PC-9 (cell line): ENCODE measurements around the gene LRP1-AS. TPM values are rescaled to one million over a fixed set of nuclear protein-coding genes. Genes with fewer than 3 reads are reported as not detected.

Experiments used
- BruUV-seq: library from RNA; stranded (reverse); fragments of 400-500 nt; replicated peaks from 2 replicates; lab custom pipeline; 2021; lab: Mats Ljungman, UMichigan
- CTCF ChIA-PET: fragments of 300-600 bp; sonication (Branson Sonifier 250); formaldehyde crosslinking; loops from one replicate; lab custom pipeline; 2022; ENCODE audit warnings: antibody characterized with exemption; lab: Charles Lee
- POLR2A ChIA-PET: fragments of 300-600 bp; sonication (Branson Sonifier 250); formaldehyde crosslinking; loops from one replicate; lab custom pipeline; 2022; ENCODE audit warnings: antibody characterized with exemption; ENCODE audit not compliant: unreplicated experiment; lab: Charles Lee
- DNase-seq, 2 experiments: peaks; one replicate each; pipeline versions ENCODE4 v3.0.0 to v3.0.0-alpha.2; 2015 to 2022; ENCODE audit warnings: mixed read lengths in 1 of 2
- H2AFZ ChIP-seq: fragments of 200-600 bp; sonication (generic); 2 replicates; pipeline ENCODE4 v1.8.1; 2017; ENCODE audit warnings: antibody characterized with exemption
- H3F3A ChIP-seq: fragments of 200-600 bp; sonication (generic); 2 replicates; pipeline ENCODE4 v1.8.1; 2017; ENCODE audit warnings: antibody characterized with exemption, mild to moderate bottlenecking, low read depth; ENCODE audit not compliant: insufficient read depth
- H3K27ac ChIP-seq: fragments of 200-600 bp; sonication (generic); 2 replicates; pipeline ENCODE4 v1.6.1; 2016; ENCODE audit warnings: mixed run types
- H3K27me3 ChIP-seq: fragments of 200-600 bp; sonication (generic); 2 replicates; pipeline ENCODE4 v1.6.1; 2016; ENCODE audit warnings: low read depth, mixed run types; ENCODE audit not compliant: insufficient read depth
- H3K36me3 ChIP-seq: fragments of 200-600 bp; sonication (generic); 2 replicates; pipeline ENCODE4 v1.6.1; 2016; ENCODE audit warnings: low read depth, mixed run types
- H3K4me1 ChIP-seq: fragments of 200-600 bp; sonication (generic); replicated peaks from 2 replicates; pipeline ENCODE4 v1.6.1; 2016; ENCODE audit warnings: mixed run types; ENCODE audit not compliant: insufficient read depth
- H3K4me2 ChIP-seq: fragments of 200-600 bp; sonication (generic); 2 replicates; pipeline ENCODE4 v1.6.1; 2017; ENCODE audit warnings: mixed run types
- H3K4me3 ChIP-seq: fragments of 200-600 bp; sonication (generic); 2 replicates; pipeline ENCODE4 v1.6.1; 2016; ENCODE audit warnings: mixed run types
- H3K79me2 ChIP-seq: fragments of 200-600 bp; sonication (generic); 2 replicates; pipeline ENCODE4 v1.6.1; 2017; ENCODE audit warnings: low read depth, mixed run types
- H3K9me2 ChIP-seq: fragments of 200-600 bp; sonication (generic); 2 replicates; pipeline ENCODE4 v1.8.1; 2017; ENCODE audit warnings: mild to moderate bottlenecking; ENCODE audit not compliant: insufficient read depth
- H3K9me3 ChIP-seq: fragments of 200-600 bp; sonication (generic); 2 replicates; pipeline ENCODE4 v1.8.1; 2016; ENCODE audit warnings: low read depth; ENCODE audit not compliant: insufficient read depth
- H4K20me1 ChIP-seq: fragments of 200-600 bp; sonication (generic); 2 replicates; pipeline ENCODE4 v1.8.1; 2017; ENCODE audit not compliant: insufficient read depth
- EZH2 ChIP-seq: fragments of 200-600 bp; sonication (generic); IDR thresholded peaks from 2 replicates; pipeline ENCODE4 v1.8.0; 2017; ENCODE audit warnings: antibody characterized with exemption, low read depth
- intact Hi-C: fragments of 100-400 bp; cut with micrococcal nuclease; formaldehyde crosslinking; loops from one replicate; pipeline ENCODE4 v1.10.0; 2022; ENCODE audit not compliant: unreplicated experiment
- total RNA-seq: library from RNA; stranded (reverse); gene quantifications from 2 replicates; pipeline ENCODE4 v1.2.3, GENCODE V29; 2021
- TF ChIP-seq, protein P1 (sequence below): fragments of 200-600 bp; sonication (generic); conservative IDR thresholded peaks from 2 replicates; pipeline ENCODE4 v1.6.1; 2017; ENCODE audit warnings: mixed run types, antibody characterized with exemption, mild to moderate bottlenecking, moderate library complexity

Gene LRP1-AS
- total RNA-seq, 1 experiment from 2014 or later = not detected

DNA sequence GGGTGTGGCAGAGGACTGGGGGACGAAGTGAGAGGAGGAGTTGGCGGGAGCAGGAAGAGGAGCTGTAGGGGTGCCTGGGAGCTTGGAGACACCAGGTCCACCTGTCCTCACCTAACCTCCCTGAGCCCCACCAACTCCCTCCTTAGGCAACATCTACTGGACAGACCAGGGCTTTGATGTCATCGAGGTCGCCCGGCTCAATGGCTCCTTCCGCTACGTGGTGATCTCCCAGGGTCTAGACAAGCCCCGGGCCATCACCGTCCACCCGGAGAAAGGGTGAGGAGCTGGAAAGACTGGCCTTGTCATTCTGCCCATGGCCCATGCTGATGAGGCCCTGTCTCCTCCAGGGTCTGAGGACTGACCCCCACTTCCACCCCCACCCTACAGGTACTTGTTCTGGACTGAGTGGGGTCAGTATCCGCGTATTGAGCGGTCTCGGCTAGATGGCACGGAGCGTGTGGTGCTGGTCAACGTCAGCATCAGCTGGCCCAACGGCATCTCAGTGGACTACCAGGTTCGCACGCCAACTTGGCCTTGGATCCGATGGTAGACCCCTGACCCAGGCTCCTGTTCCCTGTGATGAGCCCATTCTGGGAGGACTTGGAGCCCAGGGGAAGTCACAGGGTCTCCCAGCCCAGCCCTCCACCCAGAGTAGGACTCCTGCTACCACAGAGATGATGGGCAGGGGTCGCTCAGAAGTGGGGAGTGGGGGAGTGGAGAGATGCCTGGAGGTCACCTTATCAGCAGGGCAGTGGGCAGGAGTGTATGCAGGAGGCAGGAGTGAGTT lies 36.7 kb upstream of the LRP1-AS start:
- TF ChIP-seq, protein P1, sequence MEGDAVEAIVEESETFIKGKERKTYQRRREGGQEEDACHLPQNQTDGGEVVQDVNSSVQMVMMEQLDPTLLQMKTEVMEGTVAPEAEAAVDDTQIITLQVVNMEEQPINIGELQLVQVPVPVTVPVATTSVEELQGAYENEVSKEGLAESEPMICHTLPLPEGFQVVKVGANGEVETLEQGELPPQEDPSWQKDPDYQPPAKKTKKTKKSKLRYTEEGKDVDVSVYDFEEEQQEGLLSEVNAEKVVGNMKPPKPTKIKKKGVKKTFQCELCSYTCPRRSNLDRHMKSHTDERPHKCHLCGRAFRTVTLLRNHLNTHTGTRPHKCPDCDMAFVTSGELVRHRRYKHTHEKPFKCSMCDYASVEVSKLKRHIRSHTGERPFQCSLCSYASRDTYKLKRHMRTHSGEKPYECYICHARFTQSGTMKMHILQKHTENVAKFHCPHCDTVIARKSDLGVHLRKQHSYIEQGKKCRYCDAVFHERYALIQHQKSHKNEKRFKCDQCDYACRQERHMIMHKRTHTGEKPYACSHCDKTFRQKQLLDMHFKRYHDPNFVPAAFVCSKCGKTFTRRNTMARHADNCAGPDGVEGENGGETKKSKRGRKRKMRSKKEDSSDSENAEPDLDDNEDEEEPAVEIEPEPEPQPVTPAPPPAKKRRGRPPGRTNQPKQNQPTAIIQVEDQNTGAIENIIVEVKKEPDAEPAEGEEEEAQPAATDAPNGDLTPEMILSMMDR = no peak
- TF ChIP-seq EZH2 = no peak
- no peak overlapping the region for H3K27ac ChIP-seq
- ChIA-PET POLR2A (no interaction called here), CTCF (interaction anchor here (1.0 kb wide), 1 partner anchor 57 kb away, joined by 3 read pairs; no protein-coding TSS in a partner anchor)
- H3K27me3 ChIP-seq = no peaks in the 10 kb centered on the region
- H3K4me3 ChIP-seq = no peak overlapping the region
- no peaks in the 10 kb centered on the region for H3K9me3 ChIP-seq
- H2AFZ ChIP-seq = no peak overlapping the region
- H3K9me2 ChIP-seq = no peaks in the 10 kb centered on the region
- intact Hi-C loops = loop anchor here (1.0 to 10.0 kb wide), 5 partner anchors 58 to 349 kb away; no protein-coding TSS in a partner anchor
- BruUV-seq = no TSS peak
- DNase-seq = no peak
- no peaks in the 10 kb centered on the region for H3F3A ChIP-seq
- H3K79me2 ChIP-seq = no peaks in the 10 kb centered on the region
- no peak overlapping the region for H3K4me2 ChIP-seq
- H3K36me3 ChIP-seq = no peaks in the 10 kb centered on the region
- no peaks in the 10 kb centered on the region for H3K4me1 ChIP-seq
- no peaks in the 10 kb centered on the region for H4K20me1 ChIP-seq

DNA sequence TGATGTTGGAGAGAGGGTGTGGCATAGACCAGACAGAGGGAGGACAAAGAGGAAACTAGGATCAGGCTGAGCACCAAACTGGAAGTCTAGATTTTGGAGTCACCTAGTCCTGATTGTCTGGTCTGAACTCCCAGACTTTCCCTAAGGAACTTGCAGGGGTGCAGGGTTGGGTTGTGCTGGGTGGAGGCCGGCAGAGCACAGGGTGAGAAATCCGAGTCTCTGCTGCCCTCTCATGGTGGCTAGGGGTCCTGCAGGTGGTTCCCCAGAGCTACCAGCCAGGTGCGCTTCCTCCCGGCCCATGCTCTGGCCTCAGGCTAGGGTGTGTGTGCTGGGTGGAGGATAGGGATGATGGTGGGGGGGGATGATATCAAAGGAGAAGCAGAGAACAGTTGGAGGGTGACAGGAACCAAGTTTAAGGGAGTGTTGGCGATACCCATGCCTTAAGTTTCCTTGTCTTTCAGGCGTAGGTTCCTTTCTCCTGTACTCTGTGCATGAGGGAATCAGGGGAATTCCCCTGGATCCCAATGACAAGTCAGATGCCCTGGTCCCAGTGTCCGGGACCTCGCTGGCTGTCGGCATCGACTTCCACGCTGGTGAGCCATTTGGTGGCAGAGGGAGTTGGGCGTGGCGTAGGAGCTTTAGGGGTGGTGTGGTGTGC lies 35.6 kb upstream of the LRP1-AS start:
- Histone ChIP-seq H3K27me3 (no peaks in the 10 kb centered on the region), H3K4me2 (no peak overlapping the region), H2AFZ (no peak overlapping the region), H3K9me3 (no peaks in the 10 kb centered on the region), H3K27ac (no peak overlapping the region), H3K9me2 (no peaks in the 10 kb centered on the region), H3K79me2 (no peaks in the 10 kb centered on the region), H3K4me1 (no peaks in the 10 kb centered on the region), H3K36me3 (no peaks in the 10 kb centered on the region), H4K20me1 (no peaks in the 10 kb centered on the region), H3K4me3 (no peak overlapping the region), H3F3A (no peaks in the 10 kb centered on the region)
- no peak for TF ChIP-seq EZH2
- TF ChIP-seq, protein P1 = peak; percentile 92
- ChIA-PET POLR2A (interaction anchor here (0.7 kb wide), 2 partner anchors 34 to 495 kb away, joined by 4 to 27 read pairs; partner anchors contain the start of gene PTGES3), CTCF (interaction anchor here (0.5 to 1.0 kb wide), 7 partner anchors 55 to 104 kb away, joined by 3 to 6 read pairs (median 5); partner anchors contain the start of genes LRP1 and NAB2)
- intact Hi-C loops = loop anchor here (1.0 to 10.0 kb wide), 5 partner anchors 59 to 348 kb away; no protein-coding TSS in a partner anchor
- BruUV-seq = no TSS peak
- peak; percentile 56 to 82 for DNase-seq

- Histone ChIP-seq H3K9me3 (no peaks in the 10 kb centered on the region), H3K36me3 (no peaks in the 10 kb centered on the region), H4K20me1 (no peaks in the 10 kb centered on the region), H3F3A (peaks cover 3% of the 10 kb centered on the region; the same call in 1 of the 2 replicates), H2AFZ (no peak overlapping the region), H3K4me2 (no peak overlapping the region), H3K9me2 (no peaks in the 10 kb centered on the region), H3K27me3 (no peaks in the 10 kb centered on the region), H3K27ac (no peak overlapping the region), H3K4me3 (no peak overlapping the region), H3K4me1 (peaks cover 7% of the 10 kb centered on the region), H3K79me2 (no peaks in the 10 kb centered on the region)
- no peak for DNase-seq
- ChIA-PET CTCF (interaction anchor here (0.6 to 1.0 kb wide), 4 partner anchors 52 to 258 kb away, joined by 3 to 13 read pairs (median 6); partner anchors contain the start of gene STAT6), POLR2A (interaction anchor here (1.0 kb wide), 1 partner anchor 70 kb away, joined by 10 read pairs; the partner anchor contains the start of gene STAT6)
- intact Hi-C loops = loop anchor here (2.0 to 10.0 kb wide), 3 partner anchors 61 to 347 kb away; no protein-coding TSS in a partner anchor
- TF ChIP-seq, protein P1 = no peak
- TF ChIP-seq EZH2 = no peak
- no TSS peak for BruUV-seq
Observed at GRCh38 chr12:57181561-57182155, 34.2 kb upstream of the LRP1-AS start.
